HEK293 (cell line): ENCODE data around the gene XPNPEP2.

Experiments used
- REPIN1 ChIP-seq: fragments of 450-650 bp; formaldehyde crosslinking; IDR thresholded peaks from 2 replicates; pipeline ENCODE4 v1.5.1; 2017; ENCODE audit warnings: missing biosample characterization, missing genetic modification characterization, low read depth
- SCRT1 ChIP-seq: fragments of 450-650 bp; formaldehyde crosslinking; IDR thresholded peaks from 2 replicates; pipeline ENCODE4 v1.5.1; 2016; ENCODE audit warnings: missing biosample characterization, missing genetic modification characterization, borderline replicate concordance
- TRIM28 ChIP-seq: IDR thresholded peaks from 2 replicates; pipeline ENCODE4 v1.6.1; 2011; ENCODE audit warnings: low read length, control low read depth, borderline replicate concordance
- YY1 ChIP-seq: fragments of 450-650 bp; formaldehyde crosslinking; IDR thresholded peaks from 2 replicates; pipeline ENCODE4 v1.5.1; 2018; ENCODE audit warnings: missing biosample characterization, missing genetic modification characterization
- ZNF239 ChIP-seq: fragments of 450-650 bp; formaldehyde crosslinking; IDR thresholded peaks from 2 replicates; pipeline ENCODE4 v1.5.1; 2016; ENCODE audit warnings: missing biosample characterization, missing genetic modification characterization
- ZNF350 ChIP-seq: fragments of 450-650 bp; formaldehyde crosslinking; IDR thresholded peaks from 2 replicates; pipeline ENCODE4 v1.5.0; 2017; ENCODE audit warnings: missing biosample characterization, mild to moderate bottlenecking, missing genetic modification characterization
- TF ChIP-seq, protein P1 (sequence below): fragments of 450-650 bp; formaldehyde crosslinking; IDR thresholded peaks from 2 replicates; pipeline ENCODE4 v1.5.1; 2017; ENCODE audit warnings: missing biosample characterization, missing genetic modification characterization
- TF ChIP-seq, protein P2 (sequence below): fragments of 450-650 bp; formaldehyde crosslinking; IDR thresholded peaks from 2 replicates; pipeline ENCODE4 v1.5.1; 2016; ENCODE audit warnings: missing biosample characterization, missing genetic modification characterization
- TF ChIP-seq, protein P3 (sequence below): fragments of 450-650 bp; formaldehyde crosslinking; IDR thresholded peaks from 2 replicates; pipeline ENCODE4 v1.5.1; 2016; ENCODE audit warnings: missing biosample characterization, missing genetic modification characterization

DNA sequence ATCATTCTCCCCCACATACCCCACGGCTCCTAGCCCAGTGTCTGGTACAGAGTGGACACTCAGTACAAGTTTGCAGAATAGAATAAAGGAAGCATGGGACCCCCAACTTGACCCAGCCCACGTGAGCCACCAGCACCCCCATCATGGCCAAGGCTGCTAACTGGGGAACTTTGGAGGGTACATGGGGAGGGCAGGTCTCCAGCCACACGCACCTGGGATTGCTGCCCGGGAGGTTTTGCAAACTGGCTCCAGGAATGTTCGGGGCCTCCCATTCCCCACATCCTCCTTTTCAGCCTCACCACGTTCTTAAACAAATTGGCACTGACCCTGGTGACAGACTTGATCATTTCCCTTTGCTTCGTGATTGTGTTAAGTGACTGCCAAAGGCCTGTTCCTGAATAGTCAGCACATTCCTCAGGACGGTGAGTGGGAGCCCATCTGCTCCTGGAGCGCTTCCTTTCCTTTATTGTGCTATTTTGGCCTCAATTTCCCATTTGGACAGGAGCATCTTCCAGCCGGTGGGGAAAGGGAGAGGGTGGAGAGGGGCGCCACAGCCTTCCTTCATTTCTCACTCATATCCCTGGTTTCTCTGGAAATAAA is 18.7 kb upstream of the XPNPEP2 start:
- TF ChIP-seq TRIM28 (no peak), REPIN1 (tag by site-specific recombination) (no peak), SCRT1 (tag by site-specific recombination) (no peak), ZNF239 (tag by site-specific recombination) (no peak), ZNF350 (tag by site-specific recombination) (no peak), YY1 (tag by site-specific recombination) (no peak)
- TF ChIP-seq, protein P1, sequence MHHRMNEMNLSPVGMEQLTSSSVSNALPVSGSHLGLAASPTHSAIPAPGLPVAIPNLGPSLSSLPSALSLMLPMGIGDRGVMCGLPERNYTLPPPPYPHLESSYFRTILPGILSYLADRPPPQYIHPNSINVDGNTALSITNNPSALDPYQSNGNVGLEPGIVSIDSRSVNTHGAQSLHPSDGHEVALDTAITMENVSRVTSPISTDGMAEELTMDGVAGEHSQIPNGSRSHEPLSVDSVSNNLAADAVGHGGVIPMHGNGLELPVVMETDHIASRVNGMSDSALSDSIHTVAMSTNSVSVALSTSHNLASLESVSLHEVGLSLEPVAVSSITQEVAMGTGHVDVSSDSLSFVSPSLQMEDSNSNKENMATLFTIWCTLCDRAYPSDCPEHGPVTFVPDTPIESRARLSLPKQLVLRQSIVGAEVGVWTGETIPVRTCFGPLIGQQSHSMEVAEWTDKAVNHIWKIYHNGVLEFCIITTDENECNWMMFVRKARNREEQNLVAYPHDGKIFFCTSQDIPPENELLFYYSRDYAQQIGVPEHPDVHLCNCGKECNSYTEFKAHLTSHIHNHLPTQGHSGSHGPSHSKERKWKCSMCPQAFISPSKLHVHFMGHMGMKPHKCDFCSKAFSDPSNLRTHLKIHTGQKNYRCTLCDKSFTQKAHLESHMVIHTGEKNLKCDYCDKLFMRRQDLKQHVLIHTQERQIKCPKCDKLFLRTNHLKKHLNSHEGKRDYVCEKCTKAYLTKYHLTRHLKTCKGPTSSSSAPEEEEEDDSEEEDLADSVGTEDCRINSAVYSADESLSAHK: no peak
- TF ChIP-seq, protein P2, sequence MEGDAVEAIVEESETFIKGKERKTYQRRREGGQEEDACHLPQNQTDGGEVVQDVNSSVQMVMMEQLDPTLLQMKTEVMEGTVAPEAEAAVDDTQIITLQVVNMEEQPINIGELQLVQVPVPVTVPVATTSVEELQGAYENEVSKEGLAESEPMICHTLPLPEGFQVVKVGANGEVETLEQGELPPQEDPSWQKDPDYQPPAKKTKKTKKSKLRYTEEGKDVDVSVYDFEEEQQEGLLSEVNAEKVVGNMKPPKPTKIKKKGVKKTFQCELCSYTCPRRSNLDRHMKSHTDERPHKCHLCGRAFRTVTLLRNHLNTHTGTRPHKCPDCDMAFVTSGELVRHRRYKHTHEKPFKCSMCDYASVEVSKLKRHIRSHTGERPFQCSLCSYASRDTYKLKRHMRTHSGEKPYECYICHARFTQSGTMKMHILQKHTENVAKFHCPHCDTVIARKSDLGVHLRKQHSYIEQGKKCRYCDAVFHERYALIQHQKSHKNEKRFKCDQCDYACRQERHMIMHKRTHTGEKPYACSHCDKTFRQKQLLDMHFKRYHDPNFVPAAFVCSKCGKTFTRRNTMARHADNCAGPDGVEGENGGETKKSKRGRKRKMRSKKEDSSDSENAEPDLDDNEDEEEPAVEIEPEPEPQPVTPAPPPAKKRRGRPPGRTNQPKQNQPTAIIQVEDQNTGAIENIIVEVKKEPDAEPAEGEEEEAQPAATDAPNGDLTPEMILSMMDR (tag by site-specific recombination): no peak
- TF ChIP-seq, protein P3, sequence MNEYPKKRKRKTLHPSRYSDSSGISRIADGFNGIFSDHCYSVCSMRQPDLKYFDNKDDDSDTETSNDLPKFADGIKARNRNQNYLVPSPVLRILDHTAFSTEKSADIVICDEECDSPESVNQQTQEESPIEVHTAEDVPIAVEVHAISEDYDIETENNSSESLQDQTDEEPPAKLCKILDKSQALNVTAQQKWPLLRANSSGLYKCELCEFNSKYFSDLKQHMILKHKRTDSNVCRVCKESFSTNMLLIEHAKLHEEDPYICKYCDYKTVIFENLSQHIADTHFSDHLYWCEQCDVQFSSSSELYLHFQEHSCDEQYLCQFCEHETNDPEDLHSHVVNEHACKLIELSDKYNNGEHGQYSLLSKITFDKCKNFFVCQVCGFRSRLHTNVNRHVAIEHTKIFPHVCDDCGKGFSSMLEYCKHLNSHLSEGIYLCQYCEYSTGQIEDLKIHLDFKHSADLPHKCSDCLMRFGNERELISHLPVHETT (tag by site-specific recombination): no peak
